Fibroblast of peridontal ligament (primary cell): ENCODE data around the gene EFL1.
A peak's percentile ranks its signal among the peaks of the same experiment; 100 is the strongest.
"Not testable (repeated sequence)": the region's sequence is repeated elsewhere in the genome, so short reads cannot be mapped to it uniquely, and the experiment has no call there.

Experiments
- DNase-seq: peaks from one replicate; pipeline ENCODE4 v3.0.0-alpha.2; 2010; ENCODE audit errors: extremely low read depth

The EFL1 gene

GRCh38 chr15:82197733-82198594 lies 64.6 kb downstream of the EFL1 start:
- peak; percentile 87 for DNase-seq

- no peak for DNase-seq
Observed at GRCh38 chr15:82196353-82196752, 66.2 kb downstream of the EFL1 start.

- not testable (repeated sequence) for DNase-seq
Observed at GRCh38 chr15:82195818-82196217, 66.7 kb downstream of the EFL1 start.

GRCh38 chr15:82194488-82194887 lies 68.0 kb downstream of the EFL1 start:
- not testable (repeated sequence) for DNase-seq

- DNase-seq = not testable (repeated sequence)
Observed at GRCh38 chr15:82193435-82193834, 69.1 kb downstream of the EFL1 start.

GRCh38 chr15:82192394-82192793 lies 70.1 kb downstream of the EFL1 start:
- DNase-seq = not testable (repeated sequence)

GRCh38 chr15:82186719-82187406 lies 75.7 kb downstream of the EFL1 start:
- no peak for DNase-seq

GRCh38 chr15:82186161-82186560 lies 76.4 kb downstream of the EFL1 start:
- no peak for DNase-seq

GRCh38 chr15:82184776-82185175 lies 77.8 kb downstream of the EFL1 start:
- no peak for DNase-seq

- no peak for DNase-seq
Observed at GRCh38 chr15:82184355-82184754, 78.2 kb downstream of the EFL1 start.

- peak; percentile 89 for DNase-seq
Observed at GRCh38 chr15:82183121-82184031, 79.2 kb downstream of the EFL1 start.

GRCh38 chr15:82181371-82181770 lies 81.2 kb downstream of the EFL1 start:
- peak; percentile 30 for DNase-seq

- peak; percentile 72 for DNase-seq
Observed at GRCh38 chr15:82178061-82178460, 84.5 kb downstream of the EFL1 start.

- peak; percentile 86 for DNase-seq
Observed at GRCh38 chr15:82177291-82178010, 85.1 kb downstream of the EFL1 start.

- DNase-seq = no peak
Observed at GRCh38 chr15:82176542-82176941, 86.0 kb downstream of the EFL1 start.

GRCh38 chr15:82174471-82175235 lies 87.9 kb downstream of the EFL1 start:
- DNase-seq = peak; percentile 12

GRCh38 chr15:82173108-82173507 lies 89.4 kb downstream of the EFL1 start:
- DNase-seq = no peak

GRCh38 chr15:82172506-82172905 lies 90.0 kb downstream of the EFL1 start:
- no peak for DNase-seq

GRCh38 chr15:82168757-82169156 lies 93.8 kb downstream of the EFL1 start:
- DNase-seq = no peak

GRCh38 chr15:82168296-82168695 lies 94.2 kb downstream of the EFL1 start:
- no peak for DNase-seq
